HepG2 (cell line): ENCODE data around the gene SLC35B2. TPM values are rescaled to one million over a fixed set of nuclear protein-coding genes. Genes with fewer than 3 reads are reported as not detected.

Experiments used
- ATAC-seq: fragments of 200-7000 bp; cut with Tn5 transposase; 3 replicates; pipeline ENCODE4 v1.9.1; 2020; ENCODE audit warnings: mild to moderate bottlenecking, moderate library complexity
- BruUV-seq: library from RNA; stranded (reverse); fragments of 400-500 nt; replicated peaks from 2 replicates; lab custom pipeline; 2021; lab: Mats Ljungman, UMichigan
- CTCF ChIA-PET: fragments of 300-600 bp; formaldehyde crosslinking; extraction: SDS; loops from one replicate; lab custom pipeline; 2021; ENCODE audit warnings: low total read pairs, inconsistent platforms, low intra/inter-chr PET ratio; lab: Yijun Ruan, JAX
- POLR2A ChIA-PET: fragments of 350-600 bp; sonication (Branson Sonifier 250); formaldehyde crosslinking; loops from one replicate; lab custom pipeline; 2020; ENCODE audit warnings: antibody characterized with exemption, inconsistent platforms; lab: Yijun Ruan, JAX
- DNase-seq: peaks from one replicate; pipeline ENCODE4 v3.0.0-alpha.2; 2015; ENCODE audit warnings: low spot score
- FAIRE-seq: peaks from 3 replicates; lab custom pipeline; 2011; peaks lifted over from hg19 to GRCh38; lab: Jason Lieb, UNC
- H2AFZ ChIP-seq: one replicate; pipeline ENCODE4 v1.6.1; 2011; ENCODE audit warnings: low read length, inconsistent platforms
- H3K27ac ChIP-seq: fragments of 300-600 bp; 3 replicates; pipeline ENCODE4 v1.8.0; 2011; ENCODE audit warnings: mixed run types, mild to moderate bottlenecking, mixed read lengths, low read length, inconsistent platforms; ENCODE audit not compliant: insufficient read depth; ENCODE audit errors: extremely low read length
- H3K27me3 ChIP-seq, 2 experiments: fragments of 200-600 bp in 1 of 2; 2 replicates in 1 of 2; 3 replicates in 1 of 2; pipeline versions ENCODE4 v1.6.0 to v1.8.0; 2011; ENCODE audit warnings: low read length in 2 of 2, mild to moderate bottlenecking in 2 of 2, moderate library complexity in 2 of 2, inconsistent platforms in 1 of 2; ENCODE audit not compliant: insufficient read depth in 2 of 2, control insufficient read depth in 1 of 2
- H3K36me3 ChIP-seq, 2 experiments: fragments of 200-600 bp in 1 of 2; replicated peaks in 1 of 2; 2 replicates in 1 of 2; 3 replicates in 1 of 2; pipeline versions ENCODE4 v1.5.1 to v1.8.0; 2011; ENCODE audit warnings: low read length in 2 of 2, inconsistent platforms in 1 of 2; ENCODE audit not compliant: insufficient read depth in 2 of 2, control insufficient read depth in 1 of 2
- H3K4me1 ChIP-seq: 2 replicates; pipeline ENCODE4 v1.5.1; 2012; ENCODE audit warnings: low read length, inconsistent platforms; ENCODE audit not compliant: insufficient read depth
- H3K4me2 ChIP-seq: 2 replicates; pipeline ENCODE4 v1.6.0; 2011; ENCODE audit warnings: low read depth, low read length, inconsistent platforms
- H3K4me3 ChIP-seq, 3 experiments: fragments of 200-600 bp in 1 of 3; sonication (generic), shearing (Covaris generic) in 1 of 3; replicated peaks in 1 of 3; 2 replicates each; pipeline ENCODE4 v1.5.1; 2011 to 2016; ENCODE audit warnings: low read length in 3 of 3, inconsistent platforms in 2 of 3, low read depth in 2 of 3, mild to moderate bottlenecking in 2 of 3, control low read depth in 1 of 3, mixed read lengths in 1 of 3; ENCODE audit not compliant: insufficient read depth in 1 of 3
- H3K79me2 ChIP-seq: one replicate; pipeline ENCODE4 v1.6.1; 2011; ENCODE audit warnings: low read length, inconsistent platforms; ENCODE audit not compliant: insufficient read depth
- H3K9ac ChIP-seq: 2 replicates; pipeline ENCODE4 v1.6.0; 2011; ENCODE audit warnings: mild to moderate bottlenecking, low read depth, low read length, inconsistent platforms; ENCODE audit not compliant: insufficient read depth
- H3K9me3 ChIP-seq: 2 replicates; pipeline ENCODE4 v1.5.1; 2012; ENCODE audit warnings: mild to moderate bottlenecking, low read length
- H4K20me1 ChIP-seq: 2 replicates; pipeline ENCODE4 v1.6.0; 2011; ENCODE audit warnings: inconsistent platforms, mild to moderate bottlenecking, low read length, moderate library complexity; ENCODE audit not compliant: insufficient read depth
- AGO2 ChIP-seq: fragments of 200-400 bp; formaldehyde crosslinking; optimal IDR thresholded peaks from 2 replicates; pipeline ENCODE3; 2017; ENCODE audit warnings: mild to moderate bottlenecking, low read depth, low read length, moderate library complexity
- ARHGAP35 ChIP-seq: sonication (generic); formaldehyde crosslinking; IDR thresholded peaks from 2 replicates; pipeline ENCODE4 v1.9.0; 2022; ENCODE audit warnings: mild to moderate bottlenecking, inconsistent platforms, moderate library complexity, missing genetic modification reagents, borderline replicate concordance
- ESRRA ChIP-seq: sonication (generic); formaldehyde crosslinking; IDR thresholded peaks from 2 replicates; pipeline ENCODE4 v1.5.1; 2020; ENCODE audit warnings: mild to moderate bottlenecking, low read depth, missing genetic modification reagents
- FOSL2 ChIP-seq: sonication (generic); formaldehyde crosslinking; IDR thresholded peaks from 2 replicates; pipeline ENCODE4 v1.4.0; 2020; ENCODE audit warnings: missing genetic modification reagents
- MEF2D ChIP-seq: sonication (generic); formaldehyde crosslinking; IDR thresholded peaks from 2 replicates; pipeline ENCODE4 v1.5.1; 2020; ENCODE audit warnings: mild to moderate bottlenecking, missing genetic modification reagents
- PBX2 ChIP-seq: IDR thresholded peaks from 2 replicates; pipeline ENCODE4 v1.6.1; 2016; ENCODE audit warnings: control low read depth
- RAD21 ChIP-seq: fragments of 450-650 bp; formaldehyde crosslinking; IDR thresholded peaks from 2 replicates; pipeline ENCODE4 v1.5.0; 2020; ENCODE audit warnings: mild to moderate bottlenecking
- RORA ChIP-seq: sonication (generic); formaldehyde crosslinking; IDR thresholded peaks from 2 replicates; pipeline ENCODE4 v1.5.0; 2020; ENCODE audit warnings: mild to moderate bottlenecking, missing genetic modification reagents, moderate library complexity
- SMYD3 ChIP-seq: sonication (generic); formaldehyde crosslinking; IDR thresholded peaks from 2 replicates; pipeline ENCODE4 v1.8.1; 2023; ENCODE audit warnings: mild to moderate bottlenecking, missing genetic modification reagents
- SP4 ChIP-seq: sonication (generic); formaldehyde crosslinking; IDR thresholded peaks from 2 replicates; pipeline ENCODE4 v1.8.1; 2023; ENCODE audit warnings: mild to moderate bottlenecking, missing genetic modification reagents
- SSRP1 ChIP-seq: IDR thresholded peaks from 2 replicates; pipeline ENCODE4 v1.6.1; 2016; ENCODE audit warnings: control low read depth
- ZMYM4 ChIP-seq: sonication (generic); formaldehyde crosslinking; IDR thresholded peaks from 2 replicates; pipeline ENCODE4 v1.8.1; 2023; ENCODE audit warnings: mild to moderate bottlenecking, missing genetic modification reagents
- ZNF34 ChIP-seq: sonication (generic); formaldehyde crosslinking; IDR thresholded peaks from 2 replicates; pipeline ENCODE4 v1.4.0; 2020; ENCODE audit warnings: mild to moderate bottlenecking, missing genetic modification reagents, borderline replicate concordance
- ZNF589 ChIP-seq: sonication (generic); formaldehyde crosslinking; conservative IDR thresholded peaks from 2 replicates; pipeline ENCODE4 v1.8.0; 2022; ENCODE audit warnings: mild to moderate bottlenecking, moderate library complexity, missing genetic modification reagents
- WGBS: methylation state at CpG from one replicate; pipeline ENCODE4 v1.1.6; 2017; ENCODE audit warnings: low lambda C conversion rate; 5-methylcytosine and 5-hydroxymethylcytosine counted together
- in situ Hi-C: cut with HindIII; loops from 2 replicates; pipeline ENCODE4 v1.10.0; 2017; ENCODE audit warnings: low pct_unique_long_range_greater_than_20kb; ENCODE audit not compliant: extremely low pct_ligation_motif_present
- intact Hi-C: fragments of 100-400 bp; cut with micrococcal nuclease; formaldehyde crosslinking; loops from one replicate; pipeline ENCODE4 v1.10.0; 2022; ENCODE audit not compliant: unreplicated experiment
- polyA plus RNA-seq, 8 experiments: library from polyadenylated mRNA; depleted of rRNA in 3 of 8; stranded (reverse) in 7 of 8; unstranded in 1 of 8; fragments of >200 nt; fragmentation: Illumina TruSeq in 4 of 8; extraction: Trizol in 4 of 8; gene quantifications; 2 replicates each; pipeline versions ENCODE4 v1.2.1 to v1.2.3, GENCODE V29; 2011 to 2016; ENCODE audit warnings: low read depth in 4 of 8, missing spikeins in 1 of 8, mixed read lengths in 1 of 8; ENCODE audit not compliant: insufficient read depth in 1 of 8
- total RNA-seq, 5 experiments: library from RNA; depleted of rRNA; stranded (reverse); fragments of >200 nt; fragmentation: Illumina TruSeq; extraction: Trizol; gene quantifications; 2 replicates each; pipeline ENCODE4 v1.2.3, GENCODE V29; 2016; ENCODE audit warnings: low read depth in 1 of 5
- TF ChIP-seq, protein P1 (sequence below): sonication (generic); formaldehyde crosslinking; IDR thresholded peaks from 2 replicates; pipeline ENCODE4 v1.5.0; 2020; ENCODE audit warnings: mild to moderate bottlenecking, missing genetic modification reagents, borderline replicate concordance

SLC35B2 gene
- total and polyA plus RNA-seq, 2 of the 13 experiments (the other 11 are each of a cell fraction or from before 2014, with no cell fraction given) = 61.1 to 148 TPM

- H3K4me1 ChIP-seq = peaks cover 54% of the 10 kb centered on the region
- in situ Hi-C loops (no loop called here), intact Hi-C loops (no loop called here)
- BruUV-seq = no TSS peak
- ATAC-seq (no peak), FAIRE-seq (no peak), DNase-seq (no peak)
- peaks cover 5 to 34% of the 10 kb centered on the region in 2 experiments for H3K36me3 ChIP-seq
- no peak overlapping the region for H3K4me2 ChIP-seq
- ChIA-PET CTCF (no interaction called here), POLR2A (no interaction called here)
- H3K27ac ChIP-seq = no peak overlapping the region
- no peaks in the 10 kb centered on the region; a peak in 1 of 5 replicates for H3K27me3 ChIP-seq
- no peak overlapping the region for H2AFZ ChIP-seq
- no peak overlapping the region for H3K9ac ChIP-seq
- H3K9me3 ChIP-seq = no peaks in the 10 kb centered on the region
- WGBS = 87% methylated on average over 3 of the region's 8 CpGs
- H3K4me3 ChIP-seq = no peak overlapping the region
- peaks cover 29% of the 10 kb centered on the region for H3K79me2 ChIP-seq
- TF ChIP-seq ESRRA (CRISPR knock-in tag) = no peak
- TF ChIP-seq AGO2 = peak; percentile 18
- peaks cover 15% of the 10 kb centered on the region for H4K20me1 ChIP-seq
Measured at GRCh38 chr6:44260011-44260410, 2.7 kb upstream of the SLC35B2 start.

DNA sequence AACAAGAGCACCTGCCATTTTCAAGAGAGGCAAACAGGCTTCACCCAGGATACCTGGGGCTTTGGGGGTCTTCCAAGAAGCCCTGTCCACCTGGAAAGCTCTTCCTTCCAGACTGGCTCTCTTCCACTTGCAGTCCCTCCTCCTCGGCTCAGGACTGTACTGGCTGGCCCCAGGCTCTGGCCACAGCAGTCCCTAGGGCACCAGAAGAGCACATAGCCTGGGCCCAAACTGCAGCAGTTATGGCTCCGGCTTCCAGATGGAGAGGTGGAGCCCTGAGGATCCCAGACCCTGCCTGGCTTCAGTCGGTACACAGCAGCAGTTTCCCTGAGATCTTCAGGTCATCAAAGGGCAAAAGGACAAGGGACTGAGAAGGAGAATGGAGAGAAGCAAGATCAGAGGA is 1.6 kb upstream of the SLC35B2 start:
- H3K36me3 ChIP-seq = peaks cover 16 to 44% of the 10 kb centered on the region in 2 experiments
- in situ Hi-C loops (no loop called here), intact Hi-C loops (no loop called here)
- H3K27ac ChIP-seq = no peak overlapping the region
- WGBS = 100% methylated on average over 3 of the region's 3 CpGs
- no peaks in the 10 kb centered on the region for H3K9me3 ChIP-seq
- H4K20me1 ChIP-seq = peaks cover 26% of the 10 kb centered on the region
- H3K79me2 ChIP-seq = peaks cover 25% of the 10 kb centered on the region
- POLR2A ChIA-PET = interaction anchor here (6.0 kb wide), 1 partner anchor 13 kb away, joined by 264 read pairs; the partner anchor contains the start of gene HSP90AB1
- CTCF ChIA-PET = no interaction called here
- no TSS peak for BruUV-seq
- FAIRE-seq (no peak), DNase-seq (no peak), ATAC-seq (no peak)
- TF ChIP-seq ZNF589 (CRISPR knock-in tag) = no peak
- no peak for TF ChIP-seq PBX2 (CRISPR knock-in tag)
- TF ChIP-seq ARHGAP35 (CRISPR knock-in tag) = no peak
- TF ChIP-seq SP4 (CRISPR knock-in tag) = no peak
- TF ChIP-seq, protein P1, sequence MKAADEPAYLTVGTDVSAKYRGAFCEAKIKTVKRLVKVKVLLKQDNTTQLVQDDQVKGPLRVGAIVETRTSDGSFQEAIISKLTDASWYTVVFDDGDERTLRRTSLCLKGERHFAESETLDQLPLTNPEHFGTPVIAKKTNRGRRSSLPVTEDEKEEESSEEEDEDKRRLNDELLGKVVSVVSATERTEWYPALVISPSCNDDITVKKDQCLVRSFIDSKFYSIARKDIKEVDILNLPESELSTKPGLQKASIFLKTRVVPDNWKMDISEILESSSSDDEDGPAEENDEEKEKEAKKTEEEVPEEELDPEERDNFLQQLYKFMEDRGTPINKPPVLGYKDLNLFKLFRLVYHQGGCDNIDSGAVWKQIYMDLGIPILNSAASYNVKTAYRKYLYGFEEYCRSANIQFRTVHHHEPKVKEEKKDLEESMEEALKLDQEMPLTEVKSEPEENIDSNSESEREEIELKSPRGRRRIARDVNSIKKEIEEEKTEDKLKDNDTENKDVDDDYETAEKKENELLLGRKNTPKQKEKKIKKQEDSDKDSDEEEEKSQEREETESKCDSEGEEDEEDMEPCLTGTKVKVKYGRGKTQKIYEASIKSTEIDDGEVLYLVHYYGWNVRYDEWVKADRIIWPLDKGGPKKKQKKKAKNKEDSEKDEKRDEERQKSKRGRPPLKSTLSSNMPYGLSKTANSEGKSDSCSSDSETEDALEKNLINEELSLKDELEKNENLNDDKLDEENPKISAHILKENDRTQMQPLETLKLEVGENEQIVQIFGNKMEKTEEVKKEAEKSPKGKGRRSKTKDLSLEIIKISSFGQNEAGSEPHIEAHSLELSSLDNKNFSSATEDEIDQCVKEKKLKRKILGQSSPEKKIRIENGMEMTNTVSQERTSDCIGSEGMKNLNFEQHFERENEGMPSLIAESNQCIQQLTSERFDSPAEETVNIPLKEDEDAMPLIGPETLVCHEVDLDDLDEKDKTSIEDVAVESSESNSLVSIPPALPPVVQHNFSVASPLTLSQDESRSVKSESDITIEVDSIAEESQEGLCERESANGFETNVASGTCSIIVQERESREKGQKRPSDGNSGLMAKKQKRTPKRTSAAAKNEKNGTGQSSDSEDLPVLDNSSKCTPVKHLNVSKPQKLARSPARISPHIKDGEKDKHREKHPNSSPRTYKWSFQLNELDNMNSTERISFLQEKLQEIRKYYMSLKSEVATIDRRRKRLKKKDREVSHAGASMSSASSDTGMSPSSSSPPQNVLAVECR (CRISPR knock-in tag) = no peak
- no peak for TF ChIP-seq FOSL2 (CRISPR knock-in tag)
- no peak for TF ChIP-seq RORA (CRISPR knock-in tag)
- TF ChIP-seq SSRP1 = no peak
- no peak for TF ChIP-seq SMYD3
- TF ChIP-seq ZNF34 (CRISPR knock-in tag) = no peak
- TF ChIP-seq MEF2D (CRISPR knock-in tag) = no peak
- TF ChIP-seq RAD21 (CRISPR knock-in tag) = no peak
- TF ChIP-seq ZMYM4 (CRISPR knock-in tag) = no peak
- no peak overlapping the region for H3K9ac ChIP-seq
- H3K4me3 ChIP-seq = no peak overlapping the region
- H3K27me3 ChIP-seq = no peaks in the 10 kb centered on the region; a peak in 1 of 5 replicates
- H3K4me2 ChIP-seq = no peak overlapping the region
- no peak overlapping the region for H2AFZ ChIP-seq
- peaks cover 56% of the 10 kb centered on the region for H3K4me1 ChIP-seq
